H1 (cell line): ENCODE results near the gene ST6GALNAC3. TPM values are rescaled to one million over a fixed set of nuclear protein-coding genes. Genes with fewer than 3 reads are reported as not detected.

Source experiments
- CTCF ChIA-PET: fragments of 300-600 bp; sonication (Branson Sonifier 250); formaldehyde crosslinking; loops from one replicate; lab custom pipeline; 2021; ENCODE audit not compliant: partially characterized antibody; lab: Charles Lee
- POLR2A ChIA-PET: fragments of 300-600 bp; sonication (Branson Sonifier 250); formaldehyde crosslinking; loops from one replicate; lab custom pipeline; 2021; ENCODE audit warnings: inconsistent platforms; ENCODE audit not compliant: partially characterized antibody; lab: Charles Lee
- DNase-seq, 2 experiments: peaks; one replicate each; pipeline versions ENCODE4 v3.0.0 to v3.0.0-alpha.2; 2010 to 2022; ENCODE audit warnings: low spot score in 2 of 2, low read depth in 1 of 2, mixed read lengths in 1 of 2
- FAIRE-seq: peaks from 2 replicates; lab custom pipeline; 2011; peaks lifted over from hg19 to GRCh38; lab: Jason Lieb, UNC
- H2AFZ ChIP-seq: 2 replicates; pipeline ENCODE4 v1.8.1; 2012; ENCODE audit warnings: low read length, inconsistent platforms
- H2AK5ac ChIP-seq: 2 replicates; pipeline ENCODE4 v1.6.1; 2013; ENCODE audit warnings: low read depth, low read length
- H2BK120ac ChIP-seq: replicated peaks from 2 replicates; pipeline ENCODE3; 2013; ENCODE audit warnings: low read depth, low read length, inconsistent platforms
- H2BK12ac ChIP-seq: 2 replicates; pipeline ENCODE4 v1.6.1; 2013; ENCODE audit warnings: low read depth, low read length
- H2BK15ac ChIP-seq: 2 replicates; pipeline ENCODE4 v1.6.1; 2013; ENCODE audit warnings: low read length
- H2BK20ac ChIP-seq: 2 replicates; pipeline ENCODE4 v1.6.1; 2013; ENCODE audit warnings: low read length
- H2BK5ac ChIP-seq: 2 replicates; pipeline ENCODE4 v1.6.1; 2013; ENCODE audit warnings: low read depth, low read length
- H3K14ac ChIP-seq: 2 replicates; pipeline ENCODE4 v1.6.1; 2013; ENCODE audit warnings: inconsistent platforms; ENCODE audit not compliant: insufficient read length
- H3K18ac ChIP-seq: 2 replicates; pipeline ENCODE4 v1.6.1; 2013; ENCODE audit warnings: low read length; ENCODE audit errors: extremely low read depth
- H3K23ac ChIP-seq: 2 replicates; pipeline ENCODE4 v1.6.1; 2013; ENCODE audit warnings: inconsistent platforms; ENCODE audit not compliant: insufficient read length
- H3K23me2 ChIP-seq: 2 replicates; pipeline ENCODE4 v1.6.1; 2013; ENCODE audit warnings: low read depth, low read length
- H3K27ac ChIP-seq: 2 replicates; pipeline ENCODE4 v1.6.1; 2011; ENCODE audit warnings: low read depth, low read length, inconsistent platforms
- H3K27me3 ChIP-seq, 4 experiments: replicated peaks in 1 of 4; 1 replicate in 1 of 4; 2 replicates in 3 of 4; pipeline versions ENCODE4 v1.6.1 to v1.8.1; 2011 to 2013; ENCODE audit warnings: low read length in 3 of 4, mild to moderate bottlenecking in 3 of 4, inconsistent platforms in 2 of 4, mixed read lengths in 2 of 4, moderate library complexity in 1 of 4; ENCODE audit not compliant: control insufficient read depth in 3 of 4, insufficient read depth in 3 of 4; ENCODE audit errors: extremely low read depth in 1 of 4
- H3K36me3 ChIP-seq, 4 experiments: 2 replicates each; pipeline versions ENCODE4 v1.6.1 to v1.8.1; 2011 to 2013; ENCODE audit warnings: mild to moderate bottlenecking in 4 of 4, low read length in 3 of 4, moderate library complexity in 2 of 4, control low read depth in 1 of 4, inconsistent platforms in 1 of 4; ENCODE audit not compliant: insufficient read depth in 4 of 4, control insufficient read depth in 2 of 4
- H3K4ac ChIP-seq: replicated peaks from 2 replicates; pipeline ENCODE3; 2013; ENCODE audit warnings: low read length, low read depth, mixed read lengths, inconsistent platforms; ENCODE audit not compliant: insufficient read length
- H3K4me1 ChIP-seq, 4 experiments: replicated peaks in 1 of 4; 1 replicate in 1 of 4; 2 replicates in 3 of 4; pipeline versions ENCODE4 v1.6.1 to v1.8.1; 2011 to 2013; ENCODE audit warnings: low read length in 3 of 4, inconsistent platforms in 2 of 4, mixed read lengths in 1 of 4; ENCODE audit not compliant: insufficient read depth in 4 of 4, control insufficient read depth in 3 of 4
- H3K4me2 ChIP-seq, 2 experiments: 2 replicates each; pipeline versions ENCODE4 v1.6.1 to v1.8.1; 2011 to 2013; ENCODE audit warnings: low read depth in 2 of 2, low read length in 2 of 2, control low read depth in 1 of 2, inconsistent platforms in 1 of 2, mild to moderate bottlenecking in 1 of 2; ENCODE audit not compliant: insufficient read depth in 1 of 2
- H3K4me3 ChIP-seq, 4 experiments: fragments of 200-600, 300-600 bp in 1 of 4; sonication (generic), shearing (Covaris generic), sonication (Bioruptor Twin) in 1 of 4; 2 replicates each; pipeline versions ENCODE4 v1.5.1 to v1.8.1; 2011 to 2016; ENCODE audit warnings: low read length in 4 of 4, low read depth in 3 of 4, control low read depth in 2 of 4, inconsistent platforms in 2 of 4, mild to moderate bottlenecking in 2 of 4, mixed read lengths in 1 of 4, moderate library complexity in 1 of 4; ENCODE audit not compliant: insufficient read depth in 2 of 4; ENCODE audit errors: extremely low read depth in 1 of 4
- H3K56ac ChIP-seq: replicated peaks from 2 replicates; pipeline ENCODE3; 2013; ENCODE audit warnings: low read depth, mild to moderate bottlenecking, mixed read lengths, low read length, inconsistent platforms; ENCODE audit not compliant: insufficient read length
- H3K79me1 ChIP-seq: 2 replicates; pipeline ENCODE4 v1.6.1; 2013; ENCODE audit warnings: low read depth, low read length, control low read depth
- H3K79me2 ChIP-seq, 2 experiments: 2 replicates each; pipeline versions ENCODE4 v1.6.1 to v1.8.1; 2012 to 2013; ENCODE audit warnings: low read length in 2 of 2, mild to moderate bottlenecking in 2 of 2, inconsistent platforms in 1 of 2; ENCODE audit not compliant: insufficient read depth in 2 of 2, control insufficient read depth in 1 of 2
- H3K9ac ChIP-seq, 4 experiments: replicated peaks in 1 of 4; 1 replicate in 1 of 4; 2 replicates in 3 of 4; pipeline versions ENCODE4 v1.6.1 to v1.8.1; 2011 to 2013; ENCODE audit warnings: low read depth in 3 of 4, low read length in 3 of 4, control low read depth in 2 of 4, mild to moderate bottlenecking in 2 of 4, moderate library complexity in 2 of 4, inconsistent platforms in 1 of 4; ENCODE audit errors: extremely low read depth in 1 of 4
- H3K9me3 ChIP-seq, 2 experiments: 2 replicates each; pipeline versions ENCODE4 v1.6.1 to v1.8.1; 2012 to 2013; ENCODE audit warnings: mild to moderate bottlenecking in 2 of 2, moderate library complexity in 2 of 2, control low read depth in 1 of 2, inconsistent platforms in 1 of 2, low read depth in 1 of 2, low read length in 1 of 2, mixed read lengths in 1 of 2; ENCODE audit not compliant: insufficient read depth in 2 of 2
- H4K20me1 ChIP-seq, 2 experiments: replicated peaks in 1 of 2; 2 replicates each; pipeline versions ENCODE3 to v1.8.1; 2011 to 2013; ENCODE audit warnings: inconsistent platforms in 2 of 2, low read length in 2 of 2, mild to moderate bottlenecking in 1 of 2; ENCODE audit not compliant: insufficient read depth in 2 of 2, control insufficient read depth in 1 of 2
- H4K5ac ChIP-seq: 2 replicates; pipeline ENCODE4 v1.6.1; 2013; ENCODE audit warnings: low read length, low read depth, mixed read lengths, inconsistent platforms; ENCODE audit not compliant: insufficient read length
- H4K8ac ChIP-seq: 2 replicates; pipeline ENCODE4 v1.8.0; 2013; ENCODE audit warnings: mild to moderate bottlenecking, moderate library complexity, low read length, inconsistent platforms; ENCODE audit not compliant: insufficient read depth; ENCODE audit errors: extremely low read depth
- H4K91ac ChIP-seq: replicated peaks from 2 replicates; pipeline ENCODE3; 2013; ENCODE audit warnings: low read length, mixed read lengths, inconsistent platforms; ENCODE audit not compliant: insufficient read length
- GTF2F1 ChIP-seq: IDR thresholded peaks from 2 replicates; pipeline ENCODE4 v1.6.1; 2012; ENCODE audit warnings: low read depth, low read length, improper control_type of control experiment, borderline replicate concordance
- HDAC2 ChIP-seq, 2 experiments: fragments of 300-600 bp in 1 of 2; sonication (generic) in 1 of 2; IDR thresholded peaks; 2 replicates each; pipeline ENCODE4 v1.6.1; 2011 to 2012; ENCODE audit warnings: low read depth in 2 of 2, low read length in 2 of 2, mild to moderate bottlenecking in 2 of 2, moderate library complexity in 2 of 2, borderline replicate concordance in 1 of 2, inconsistent platforms in 1 of 2
- JUN ChIP-seq: IDR thresholded peaks from 2 replicates; pipeline ENCODE4 v1.6.1; 2011; ENCODE audit warnings: low read depth, mild to moderate bottlenecking, improper control_type of control experiment, low read length
- KDM1A ChIP-seq: fragments of 200-600, 300-600 bp; sonication (generic); IDR thresholded peaks from 2 replicates; pipeline ENCODE4 v1.7.1; 2016; ENCODE audit warnings: mild to moderate bottlenecking, low read length, borderline replicate concordance
- KDM5A ChIP-seq: fragments of 200-600 bp; IDR thresholded peaks from 2 replicates; pipeline ENCODE4 v1.7.1; 2012; ENCODE audit warnings: mild to moderate bottlenecking, low read length, inconsistent platforms, mixed read lengths
- POLR2AphosphoS5 ChIP-seq: IDR thresholded peaks from 2 replicates; pipeline ENCODE4 v1.6.1; 2011; ENCODE audit warnings: low read depth, low read length
- RBBP5 ChIP-seq: IDR thresholded peaks from 2 replicates; pipeline ENCODE4 v1.7.1; 2012; ENCODE audit warnings: low read depth, mild to moderate bottlenecking, inconsistent platforms, low read length, moderate library complexity, borderline replicate concordance
- RFX5 ChIP-seq: IDR thresholded peaks from 2 replicates; pipeline ENCODE4 v1.6.1; 2011; ENCODE audit warnings: low read depth, low read length, improper control_type of control experiment, borderline replicate concordance
- SIN3A ChIP-seq, 2 experiments: IDR thresholded peaks in 1 of 2; conservative IDR thresholded peaks in 1 of 2; 2 replicates each; pipeline ENCODE4 v1.6.1; 2011 to 2012; ENCODE audit warnings: low read length in 2 of 2, improper control_type of control experiment in 1 of 2, low read depth in 1 of 2, mild to moderate bottlenecking in 1 of 2
- TAF1 ChIP-seq: IDR thresholded peaks from 2 replicates; pipeline ENCODE4 v1.6.1; 2011; ENCODE audit warnings: mild to moderate bottlenecking, low read depth, low read length
- TAF7 ChIP-seq: optimal IDR thresholded peaks from 2 replicates; pipeline ENCODE3; 2011; ENCODE audit warnings: low read depth, mild to moderate bottlenecking, inconsistent platforms, low read length, moderate library complexity, borderline replicate concordance
- USF2 ChIP-seq: IDR thresholded peaks from 2 replicates; pipeline ENCODE4 v1.6.1; 2011; ENCODE audit warnings: low read length, improper control_type of control experiment
- ZNF274 ChIP-seq: IDR thresholded peaks from 2 replicates; pipeline ENCODE4 v1.7.0; 2012; ENCODE audit warnings: low read length, borderline replicate concordance; ENCODE audit errors: extremely low read depth
- WGBS, 2 experiments: shearing (Covaris generic) in 1 of 2; methylation state at CpG; one replicate each; pipeline versions ENCODE4 v1.1.6 to v1.1.7; 2013 to 2015; ENCODE audit warnings: low lambda C conversion rate in 2 of 2, mixed read lengths in 2 of 2, inconsistent platforms in 1 of 2, low coverage in 1 of 2, missing lambda C conversion rate in 1 of 2; ENCODE audit not compliant: insufficient replicate concordance in 2 of 2, insufficient coverage in 1 of 2, insufficient read length in 1 of 2; ENCODE audit errors: extremely low coverage in 1 of 2, missing lambda C conversion rate in 1 of 2; 5-methylcytosine and 5-hydroxymethylcytosine counted together
- polyA plus RNA-seq, 7 experiments: library from polyadenylated mRNA; depleted of rRNA in 3 of 7; stranded (reverse) in 5 of 7; unstranded in 2 of 7; fragments of >200 nt in 5 of 7; fragments of 200-250 nt in 2 of 7; gene quantifications; 1 replicate in 5 of 7; 2 replicates in 1 of 7; 4 replicates in 1 of 7; pipeline versions ENCODE4 v1.2.1 to v1.2.3, GENCODE V29; 2011 to 2013; ENCODE audit warnings: missing spikeins in 2 of 7, mixed read lengths in 2 of 7
- total RNA-seq: library from RNA; stranded (reverse); fragmentation: NEBNext Ultra II Directional; extraction: Animal tissue kit (Norgen Biotek cat#: 25700); gene quantifications from 2 replicates; pipeline ENCODE4 v1.2.1, GENCODE V29; 2021

ST6GALNAC3 gene
- total and polyA plus RNA-seq, 2 of the 8 experiments (the other 6 are each of a cell fraction or from before 2014, with no cell fraction given) = 4.9 to 19.0 TPM

DNA sequence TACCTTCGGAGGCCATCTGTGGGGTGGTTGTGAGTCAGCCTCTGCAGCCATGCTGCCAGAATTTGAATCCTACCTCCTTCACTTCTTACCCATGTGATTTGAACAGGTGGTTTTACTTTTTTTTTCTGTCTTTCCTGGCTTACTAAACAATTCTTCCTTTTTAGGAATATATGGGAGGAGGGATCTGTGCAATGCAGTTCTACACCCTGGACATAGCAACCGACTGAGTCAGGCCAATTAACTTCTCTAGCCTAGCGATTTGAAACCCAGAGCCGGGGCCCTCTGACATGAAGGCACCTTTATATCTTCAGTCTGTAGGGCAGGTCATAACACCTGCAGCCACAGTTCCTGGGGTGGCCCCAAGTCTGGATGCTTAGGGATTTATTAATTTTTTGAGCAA lies 83.6 kb downstream of the ST6GALNAC3 start:
- no peak overlapping the region for H4K5ac ChIP-seq
- H3K18ac ChIP-seq = no peak overlapping the region
- no peak overlapping the region for H4K91ac ChIP-seq
- no peak overlapping the region for H4K8ac ChIP-seq
- H3K4me2 ChIP-seq = no peak overlapping the region
- H2AFZ ChIP-seq = no peak overlapping the region
- H3K36me3 ChIP-seq = no peaks in the 10 kb centered on the region
- H2BK120ac ChIP-seq = no peak overlapping the region
- DNase-seq (no peak), FAIRE-seq (no peak)
- H3K9me3 ChIP-seq = no peaks in the 10 kb centered on the region
- H2BK5ac ChIP-seq = no peak overlapping the region
- H3K23ac ChIP-seq = no peak overlapping the region
- WGBS, 2 experiments = 96% methylated on average over 4 of the region's 4 CpGs; no CpG with 5 or more reads in 1 of the 2 experiments
- H3K9ac ChIP-seq = no peak overlapping the region
- H4K20me1 ChIP-seq = no peaks in the 10 kb centered on the region
- H3K4ac ChIP-seq = no peak overlapping the region
- no peaks in the 10 kb centered on the region for H3K79me1 ChIP-seq
- peaks cover 3 to 4% (median 3%) of the 10 kb centered on the region in 4 experiments; a peak in 6 of 7 replicates for H3K4me1 ChIP-seq
- H3K4me3 ChIP-seq = no peak overlapping the region
- no peak overlapping the region for H2AK5ac ChIP-seq
- no peak overlapping the region for H2BK12ac ChIP-seq
- H2BK20ac ChIP-seq = no peak overlapping the region
- ChIA-PET POLR2A (no interaction called here), CTCF (no interaction called here)
- H2BK15ac ChIP-seq = no peak overlapping the region
- no peaks in the 10 kb centered on the region; a peak in 2 of 4 replicates for H3K79me2 ChIP-seq
- H3K56ac ChIP-seq = no peak overlapping the region
- H3K27me3 ChIP-seq = no peaks in the 10 kb centered on the region
- no peaks in the 10 kb centered on the region for H3K23me2 ChIP-seq
- no peak overlapping the region for H3K27ac ChIP-seq
- H3K14ac ChIP-seq = no peak overlapping the region
- TF ChIP-seq SIN3A (conservative IDR thresholded peaks at IDR 0.05 in 1 of 2, IDR thresholded peaks at IDR 0.05 in 1 of 2; ENCODE audit: low read depth in 1 of 2, low read length in 2 of 2) (no peak), HDAC2 (IDR thresholded peaks at IDR 0.05; ENCODE audit: borderline replicate concordance in 1 of 2, low read depth in 2 of 2, low read length in 2 of 2) (no peak), TAF1 (no peak), KDM1A (no peak), TAF7 (no peak), RBBP5 (no peak), GTF2F1 (no peak), RFX5 (no peak), KDM5A (no peak), USF2 (no peak), ZNF274 (no peak), POLR2AphosphoS5 (no peak), JUN (no peak)
